ENCODE measurements around the gene GOLGA6C. TPM values are rescaled to one million over a fixed set of nuclear protein-coding genes. Genes with fewer than 3 reads are reported as not detected.

GOLGA6C gene
- total and polyA plus RNA-seq, 10 of the 15 experiments (the other 5 are each of a cell fraction or from before 2014, with no cell fraction given) = not detected

DNA sequence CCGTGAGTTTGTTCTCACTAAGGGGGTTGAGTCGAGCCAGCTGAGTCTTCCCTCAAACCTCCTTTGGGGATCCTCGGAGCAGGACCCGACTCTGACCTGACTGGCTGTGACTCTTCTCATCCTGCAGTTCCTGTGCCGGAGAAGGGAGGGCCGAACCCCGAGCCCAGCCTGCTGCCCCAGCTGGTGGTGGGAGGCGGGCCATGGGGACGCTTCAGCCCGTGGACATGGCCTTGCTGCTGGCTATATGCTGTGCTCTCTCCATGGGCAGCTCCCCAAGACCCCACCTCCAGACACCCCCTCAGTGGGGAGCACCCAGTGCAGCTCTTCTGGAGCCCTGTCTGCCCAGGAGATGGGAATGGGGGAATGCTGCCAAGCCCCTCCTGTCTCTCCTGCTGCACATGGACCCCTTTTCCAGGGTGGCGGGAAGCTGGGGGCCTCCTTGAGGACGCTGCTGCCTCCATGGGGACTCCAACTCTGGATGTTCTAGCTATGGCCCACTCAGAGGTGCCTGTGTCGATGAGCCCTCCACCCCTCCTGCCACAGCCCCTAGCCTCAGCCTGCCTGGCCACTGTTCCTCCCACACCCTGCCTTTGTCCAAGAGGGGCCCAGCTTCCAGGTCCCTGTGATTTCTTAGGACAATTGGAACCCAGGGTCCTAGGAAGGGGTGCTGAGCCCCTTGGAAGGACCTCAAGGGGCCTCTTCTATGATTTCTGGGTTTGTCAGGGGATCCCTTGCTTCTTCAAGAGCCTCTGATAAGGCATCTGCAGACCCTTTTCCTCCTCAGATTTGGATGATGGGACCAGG lies 43.6 kb upstream of the GOLGA6C start (continued):
- peak; percentile 21 for TF ChIP-seq POLR2AphosphoS5 (IDR thresholded peaks at IDR 0.05; ENCODE audit: low read length)
- TF ChIP-seq HSF1 (IDR thresholded peaks at IDR 0.05; ENCODE audit: low read depth, low read length) = no peak
- TF ChIP-seq YY1 (IDR thresholded peaks at IDR 0.05; ENCODE audit: low read depth, low read length) = no peak
- TF ChIP-seq ATF2 (IDR thresholded peaks at IDR 0.05; ENCODE audit: low read length) = peak; percentile 40; the same call in 1 of the 2 replicates
- no peak for TF ChIP-seq IRF4 (IDR thresholded peaks at IDR 0.05; ENCODE audit: low read depth, low read length)
- TF ChIP-seq ATF7 (IDR thresholded peaks at IDR 0.05; ENCODE audit: low read depth) = no peak
- peak; percentile 13; the same call in 1 of the 2 replicates for TF ChIP-seq SMAD5 (IDR thresholded peaks at IDR 0.05; ENCODE audit: low read depth)
- TF ChIP-seq SUPT20H (IDR thresholded peaks at IDR 0.05; ENCODE audit: borderline replicate concordance, control insufficient read depth, low read depth, low read length) = no peak
- TF ChIP-seq LARP7 (IDR thresholded peaks at IDR 0.05) = no peak
- no peak for TF ChIP-seq FOXK2 (IDR thresholded peaks at IDR 0.05)
- TF ChIP-seq WRNIP1 (IDR thresholded peaks at IDR 0.05; ENCODE audit: borderline replicate concordance, low read depth, low read length) = no peak
- TF ChIP-seq, protein P1, sequence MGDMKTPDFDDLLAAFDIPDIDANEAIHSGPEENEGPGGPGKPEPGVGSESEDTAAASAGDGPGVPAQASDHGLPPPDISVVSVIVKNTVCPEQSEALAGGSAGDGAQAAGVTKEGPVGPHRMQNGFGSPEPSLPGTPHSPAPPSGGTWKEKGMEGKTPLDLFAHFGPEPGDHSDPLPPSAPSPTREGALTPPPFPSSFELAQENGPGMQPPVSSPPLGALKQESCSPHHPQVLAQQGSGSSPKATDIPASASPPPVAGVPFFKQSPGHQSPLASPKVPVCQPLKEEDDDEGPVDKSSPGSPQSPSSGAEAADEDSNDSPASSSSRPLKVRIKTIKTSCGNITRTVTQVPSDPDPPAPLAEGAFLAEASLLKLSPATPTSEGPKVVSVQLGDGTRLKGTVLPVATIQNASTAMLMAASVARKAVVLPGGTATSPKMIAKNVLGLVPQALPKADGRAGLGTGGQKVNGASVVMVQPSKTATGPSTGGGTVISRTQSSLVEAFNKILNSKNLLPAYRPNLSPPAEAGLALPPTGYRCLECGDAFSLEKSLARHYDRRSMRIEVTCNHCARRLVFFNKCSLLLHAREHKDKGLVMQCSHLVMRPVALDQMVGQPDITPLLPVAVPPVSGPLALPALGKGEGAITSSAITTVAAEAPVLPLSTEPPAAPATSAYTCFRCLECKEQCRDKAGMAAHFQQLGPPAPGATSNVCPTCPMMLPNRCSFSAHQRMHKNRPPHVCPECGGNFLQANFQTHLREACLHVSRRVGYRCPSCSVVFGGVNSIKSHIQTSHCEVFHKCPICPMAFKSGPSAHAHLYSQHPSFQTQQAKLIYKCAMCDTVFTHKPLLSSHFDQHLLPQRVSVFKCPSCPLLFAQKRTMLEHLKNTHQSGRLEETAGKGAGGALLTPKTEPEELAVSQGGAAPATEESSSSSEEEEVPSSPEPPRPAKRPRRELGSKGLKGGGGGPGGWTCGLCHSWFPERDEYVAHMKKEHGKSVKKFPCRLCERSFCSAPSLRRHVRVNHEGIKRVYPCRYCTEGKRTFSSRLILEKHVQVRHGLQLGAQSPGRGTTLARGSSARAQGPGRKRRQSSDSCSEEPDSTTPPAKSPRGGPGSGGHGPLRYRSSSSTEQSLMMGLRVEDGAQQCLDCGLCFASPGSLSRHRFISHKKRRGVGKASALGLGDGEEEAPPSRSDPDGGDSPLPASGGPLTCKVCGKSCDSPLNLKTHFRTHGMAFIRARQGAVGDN (IDR thresholded peaks at IDR 0.05) = no peak
- TF ChIP-seq, protein P2, sequence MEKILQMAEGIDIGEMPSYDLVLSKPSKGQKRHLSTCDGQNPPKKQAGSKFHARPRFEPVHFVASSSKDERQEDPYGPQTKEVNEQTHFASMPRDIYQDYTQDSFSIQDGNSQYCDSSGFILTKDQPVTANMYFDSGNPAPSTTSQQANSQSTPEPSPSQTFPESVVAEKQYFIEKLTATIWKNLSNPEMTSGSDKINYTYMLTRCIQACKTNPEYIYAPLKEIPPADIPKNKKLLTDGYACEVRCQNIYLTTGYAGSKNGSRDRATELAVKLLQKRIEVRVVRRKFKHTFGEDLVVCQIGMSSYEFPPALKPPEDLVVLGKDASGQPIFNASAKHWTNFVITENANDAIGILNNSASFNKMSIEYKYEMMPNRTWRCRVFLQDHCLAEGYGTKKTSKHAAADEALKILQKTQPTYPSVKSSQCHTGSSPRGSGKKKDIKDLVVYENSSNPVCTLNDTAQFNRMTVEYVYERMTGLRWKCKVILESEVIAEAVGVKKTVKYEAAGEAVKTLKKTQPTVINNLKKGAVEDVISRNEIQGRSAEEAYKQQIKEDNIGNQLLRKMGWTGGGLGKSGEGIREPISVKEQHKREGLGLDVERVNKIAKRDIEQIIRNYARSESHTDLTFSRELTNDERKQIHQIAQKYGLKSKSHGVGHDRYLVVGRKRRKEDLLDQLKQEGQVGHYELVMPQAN (conservative IDR thresholded peaks at IDR 0.05) = no peak
- no peak for TF ChIP-seq ESRRA (IDR thresholded peaks at IDR 0.05; ENCODE audit: low read length)
- peak; percentile 38; the same call in 1 of the 2 replicates for TF ChIP-seq CREB1 (IDR thresholded peaks at IDR 0.05; ENCODE audit: low read depth)
- TF ChIP-seq MLLT1 (IDR thresholded peaks at IDR 0.05) = no peak
- no peak for TF ChIP-seq MEF2B (IDR thresholded peaks at IDR 0.05; ENCODE audit: partially characterized antibody, poor library complexity, severe bottlenecking)
